WTC11 (cell line): ENCODE measurements around the gene SLC25A26. TPM values are rescaled to one million over a fixed set of nuclear protein-coding genes. Genes with fewer than 3 reads are reported as not detected.

Experiments used
- ATAC-seq: fragments of 200-7000 bp; cut with Tn5 transposase; 2 replicates; pipeline ENCODE4 v1.10.0; 2021; ENCODE audit warnings: mild to moderate bottlenecking, moderate library complexity
- CTCF ChIA-PET: fragments of 300-600 bp; sonication (Branson Sonifier 250); formaldehyde crosslinking; loops from one replicate; lab custom pipeline; 2021; ENCODE audit warnings: antibody characterized with exemption; lab: Charles Lee
- POLR2A ChIA-PET: fragments of 350-600 bp; sonication (Branson Sonifier 250); formaldehyde crosslinking; loops from one replicate; lab custom pipeline; 2021; ENCODE audit warnings: antibody characterized with exemption; lab: Charles Lee
- DNase-seq: peaks from one replicate; pipeline ENCODE4 v3.0.0; 2021; ENCODE audit warnings: low spot score
- H3K27ac Mint-ChIP-seq: 2 replicates; pipeline ENCODE4 v1.8.0; 2021; ENCODE audit warnings: mixed read lengths
- H3K27me3 Mint-ChIP-seq: 2 replicates; pipeline ENCODE4 v1.8.0; 2021; ENCODE audit warnings: low read depth, mild to moderate bottlenecking, moderate library complexity, mixed read lengths
- H3K36me3 Mint-ChIP-seq: 2 replicates; pipeline ENCODE4 v1.8.0; 2021; ENCODE audit warnings: mixed read lengths
- H3K4me1 Mint-ChIP-seq: 2 replicates; pipeline ENCODE4 v1.8.0; 2022; ENCODE audit warnings: mixed read lengths
- H3K4me3 Mint-ChIP-seq: 2 replicates; pipeline ENCODE4 v1.8.0; 2021; ENCODE audit warnings: mild to moderate bottlenecking, moderate library complexity, mixed read lengths
- H3K9me3 Mint-ChIP-seq: 2 replicates; pipeline ENCODE4 v1.8.0; 2021; ENCODE audit warnings: mixed read lengths
- CBFB ChIP-seq: sonication (generic); formaldehyde crosslinking; IDR thresholded peaks from 2 replicates; pipeline ENCODE4 v1.8.1; 2022; ENCODE audit warnings: mild to moderate bottlenecking, low read depth, missing genetic modification reagents
- CREM ChIP-seq: sonication (generic); formaldehyde crosslinking; IDR thresholded peaks from 2 replicates; pipeline ENCODE4 v1.8.1; 2022; ENCODE audit warnings: mild to moderate bottlenecking, missing genetic modification reagents, moderate library complexity
- EMX1 ChIP-seq: fragments of 250-450 bp; sonication (Bioruptor Pico); IDR thresholded peaks from 2 replicates; pipeline ENCODE4 v1.8.0; 2021; ENCODE audit warnings: mild to moderate bottlenecking
- HMGA2 ChIP-seq: fragments of 250-450 bp; sonication (Bioruptor Pico); IDR thresholded peaks from 2 replicates; pipeline ENCODE4 v1.4.0; 2021; ENCODE audit warnings: mild to moderate bottlenecking, moderate library complexity
- NFATC4 ChIP-seq: fragments of 250-450 bp; sonication (Bioruptor Pico); IDR thresholded peaks from 2 replicates; pipeline ENCODE4 v1.9.0; 2021; ENCODE audit warnings: mild to moderate bottlenecking
- RELA ChIP-seq: sonication (generic); formaldehyde crosslinking; IDR thresholded peaks from 2 replicates; pipeline ENCODE4 v1.8.1; 2022; ENCODE audit warnings: missing genetic modification reagents, mild to moderate bottlenecking, borderline replicate concordance
- RORB ChIP-seq: fragments of 250-450 bp; sonication (Bioruptor Pico); IDR thresholded peaks from 2 replicates; pipeline ENCODE4 v1.9.0; 2021; ENCODE audit warnings: mild to moderate bottlenecking
- SMAD3 ChIP-seq: sonication (generic); formaldehyde crosslinking; IDR thresholded peaks from 2 replicates; pipeline ENCODE4 v1.8.0; 2022; ENCODE audit warnings: missing genetic modification reagents, mild to moderate bottlenecking, borderline replicate concordance
- SOX15 ChIP-seq: fragments of 250-450 bp; sonication (Bioruptor Pico); IDR thresholded peaks from 2 replicates; pipeline ENCODE4 v1.9.0; 2021; ENCODE audit warnings: mild to moderate bottlenecking
- TCF7 ChIP-seq: sonication (generic); formaldehyde crosslinking; IDR thresholded peaks from 2 replicates; pipeline ENCODE4 v1.8.0; 2022; ENCODE audit warnings: mild to moderate bottlenecking, low read depth, missing genetic modification reagents, moderate library complexity
- ZNF121 ChIP-seq: sonication (generic); formaldehyde crosslinking; IDR thresholded peaks from 2 replicates; pipeline ENCODE4 v1.8.0; 2023; ENCODE audit warnings: missing genetic modification reagents
- ZNF138 ChIP-seq: sonication (generic); formaldehyde crosslinking; conservative IDR thresholded peaks from 2 replicates; pipeline ENCODE4 v1.8.1; 2022; ENCODE audit warnings: mild to moderate bottlenecking, moderate library complexity, missing genetic modification reagents
- ZNF219 ChIP-seq: sonication (generic); formaldehyde crosslinking; IDR thresholded peaks from 2 replicates; pipeline ENCODE4 v1.8.0; 2023; ENCODE audit warnings: missing genetic modification reagents, mild to moderate bottlenecking, borderline replicate concordance
- total RNA-seq: library from RNA; stranded (reverse); gene quantifications from 3 replicates; pipeline ENCODE4 v1.2.3, GENCODE V29; 2021
- TF ChIP-seq, protein P1 (sequence below): sonication (generic); formaldehyde crosslinking; IDR thresholded peaks from 2 replicates; pipeline ENCODE4 v1.8.1; 2023; ENCODE audit warnings: mild to moderate bottlenecking, missing genetic modification reagents, moderate library complexity
- TF ChIP-seq, protein P2 (sequence below): fragments of 250-450 bp; sonication (Bioruptor Pico); IDR thresholded peaks from 2 replicates; pipeline ENCODE4 v1.9.0; 2021; ENCODE audit warnings: mild to moderate bottlenecking
- TF ChIP-seq, protein P3 (sequence below): sonication (generic); formaldehyde crosslinking; IDR thresholded peaks from 2 replicates; pipeline ENCODE4 v1.8.1; 2022; ENCODE audit warnings: mild to moderate bottlenecking, missing genetic modification reagents, moderate library complexity, borderline replicate concordance
- TF ChIP-seq, protein P4 (sequence below): fragments of 250-450 bp; sonication (Bioruptor Pico); IDR thresholded peaks from 2 replicates; pipeline ENCODE4 v1.8.0; 2021; ENCODE audit warnings: mild to moderate bottlenecking
- TF ChIP-seq, protein P5 (sequence below): sonication (generic); formaldehyde crosslinking; IDR thresholded peaks from 2 replicates; pipeline ENCODE4 v1.8.0; 2022; ENCODE audit warnings: mild to moderate bottlenecking, missing genetic modification reagents
- TF ChIP-seq, protein P6 (sequence below): sonication (generic); formaldehyde crosslinking; IDR thresholded peaks from 2 replicates; pipeline ENCODE4 v1.8.1; 2023; ENCODE audit warnings: mild to moderate bottlenecking, moderate library complexity, missing genetic modification reagents
- TF ChIP-seq, protein P7 (sequence below): sonication (generic); formaldehyde crosslinking; IDR thresholded peaks from 2 replicates; pipeline ENCODE4 v1.8.1; 2022; ENCODE audit warnings: low read depth, mild to moderate bottlenecking, moderate library complexity, missing genetic modification reagents, borderline replicate concordance
- TF ChIP-seq, protein P8 (sequence below): sonication (generic); formaldehyde crosslinking; IDR thresholded peaks from 2 replicates; pipeline ENCODE4 v1.8.0; 2022; ENCODE audit warnings: mild to moderate bottlenecking, missing genetic modification reagents

SLC25A26 gene
- total RNA-seq, 1 experiment from 2014 or later: 29.1 TPM

DNA sequence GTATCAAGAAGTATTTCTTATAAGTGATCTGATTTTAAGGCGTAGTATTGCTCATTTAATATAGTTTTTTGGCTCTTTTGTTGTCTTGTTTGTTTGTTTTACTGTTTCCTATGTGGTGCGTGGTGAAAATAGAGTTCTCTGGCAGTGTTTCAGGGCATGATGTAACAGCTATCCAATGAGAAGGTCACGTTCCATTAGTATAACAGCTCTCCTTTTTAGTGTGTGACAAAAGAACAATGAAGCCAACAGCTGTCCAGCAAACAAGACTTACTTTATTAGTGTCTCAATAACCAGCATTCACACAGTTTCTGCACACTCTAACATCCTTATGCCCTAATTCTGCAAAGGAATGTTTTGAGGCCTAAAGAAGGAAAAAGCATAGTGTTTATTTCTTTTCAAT is 127.9 kb downstream of the SLC25A26 start:
- ATAC-seq (no peak), DNase-seq (no peak)
- Mint-ChIP-seq H3K27ac (no peak overlapping the region), H3K4me1 (peaks cover 17% of the 10 kb centered on the region), H3K36me3 (peaks cover 7% of the 10 kb centered on the region), H3K4me3 (no peak overlapping the region), H3K27me3 (no peaks in the 10 kb centered on the region), H3K9me3 (peaks cover 5% of the 10 kb centered on the region)
- CTCF ChIA-PET: interaction anchor here (0.7 kb wide), 1 partner anchor 30 kb away, joined by 3 read pairs; no protein-coding TSS in a partner anchor
- POLR2A ChIA-PET: no interaction called here
- TF ChIP-seq, protein P1, sequence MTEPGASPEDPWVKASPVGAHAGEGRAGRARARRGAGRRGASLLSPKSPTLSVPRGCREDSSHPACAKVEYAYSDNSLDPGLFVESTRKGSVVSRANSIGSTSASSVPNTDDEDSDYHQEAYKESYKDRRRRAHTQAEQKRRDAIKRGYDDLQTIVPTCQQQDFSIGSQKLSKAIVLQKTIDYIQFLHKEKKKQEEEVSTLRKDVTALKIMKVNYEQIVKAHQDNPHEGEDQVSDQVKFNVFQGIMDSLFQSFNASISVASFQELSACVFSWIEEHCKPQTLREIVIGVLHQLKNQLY (CRISPR knock-in tag): no peak
- TF ChIP-seq, protein P2, sequence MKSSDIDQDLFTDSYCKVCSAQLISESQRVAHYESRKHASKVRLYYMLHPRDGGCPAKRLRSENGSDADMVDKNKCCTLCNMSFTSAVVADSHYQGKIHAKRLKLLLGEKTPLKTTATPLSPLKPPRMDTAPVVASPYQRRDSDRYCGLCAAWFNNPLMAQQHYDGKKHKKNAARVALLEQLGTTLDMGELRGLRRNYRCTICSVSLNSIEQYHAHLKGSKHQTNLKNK: no peak
- TF ChIP-seq ZNF138 (CRISPR knock-in tag) (no peak), HMGA2 (no peak), CREM (no peak), ZNF121 (no peak), RORB (no peak), SOX15 (no peak), ZNF219 (CRISPR knock-in tag) (no peak)
- TF ChIP-seq, protein P3, sequence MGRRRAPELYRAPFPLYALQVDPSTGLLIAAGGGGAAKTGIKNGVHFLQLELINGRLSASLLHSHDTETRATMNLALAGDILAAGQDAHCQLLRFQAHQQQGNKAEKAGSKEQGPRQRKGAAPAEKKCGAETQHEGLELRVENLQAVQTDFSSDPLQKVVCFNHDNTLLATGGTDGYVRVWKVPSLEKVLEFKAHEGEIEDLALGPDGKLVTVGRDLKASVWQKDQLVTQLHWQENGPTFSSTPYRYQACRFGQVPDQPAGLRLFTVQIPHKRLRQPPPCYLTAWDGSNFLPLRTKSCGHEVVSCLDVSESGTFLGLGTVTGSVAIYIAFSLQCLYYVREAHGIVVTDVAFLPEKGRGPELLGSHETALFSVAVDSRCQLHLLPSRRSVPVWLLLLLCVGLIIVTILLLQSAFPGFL: no peak
- TF ChIP-seq, protein P4, sequence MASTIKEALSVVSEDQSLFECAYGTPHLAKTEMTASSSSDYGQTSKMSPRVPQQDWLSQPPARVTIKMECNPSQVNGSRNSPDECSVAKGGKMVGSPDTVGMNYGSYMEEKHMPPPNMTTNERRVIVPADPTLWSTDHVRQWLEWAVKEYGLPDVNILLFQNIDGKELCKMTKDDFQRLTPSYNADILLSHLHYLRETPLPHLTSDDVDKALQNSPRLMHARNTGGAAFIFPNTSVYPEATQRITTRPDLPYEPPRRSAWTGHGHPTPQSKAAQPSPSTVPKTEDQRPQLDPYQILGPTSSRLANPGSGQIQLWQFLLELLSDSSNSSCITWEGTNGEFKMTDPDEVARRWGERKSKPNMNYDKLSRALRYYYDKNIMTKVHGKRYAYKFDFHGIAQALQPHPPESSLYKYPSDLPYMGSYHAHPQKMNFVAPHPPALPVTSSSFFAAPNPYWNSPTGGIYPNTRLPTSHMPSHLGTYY (CRISPR knock-in tag): no peak

DNA sequence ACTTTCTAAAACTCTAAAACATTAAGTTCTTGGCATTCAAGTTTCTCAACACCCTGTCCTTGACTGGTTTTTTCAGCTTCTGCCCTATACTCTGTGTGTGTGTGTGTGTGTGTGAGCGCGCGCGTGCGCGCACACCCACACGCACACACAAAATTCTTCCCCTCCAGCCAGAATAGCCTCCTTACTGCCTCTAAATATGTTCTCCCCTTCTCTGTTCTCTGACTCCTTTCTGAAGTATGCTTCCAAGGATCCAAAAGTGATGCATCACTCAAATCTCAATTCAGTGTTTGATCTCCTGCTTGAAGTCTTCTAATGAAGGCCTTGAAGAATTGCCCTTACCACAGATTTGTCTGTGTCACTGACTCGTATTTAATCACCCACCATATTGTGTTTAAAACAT is 129.8 kb downstream of the SLC25A26 start:
- TF ChIP-seq, protein P5, sequence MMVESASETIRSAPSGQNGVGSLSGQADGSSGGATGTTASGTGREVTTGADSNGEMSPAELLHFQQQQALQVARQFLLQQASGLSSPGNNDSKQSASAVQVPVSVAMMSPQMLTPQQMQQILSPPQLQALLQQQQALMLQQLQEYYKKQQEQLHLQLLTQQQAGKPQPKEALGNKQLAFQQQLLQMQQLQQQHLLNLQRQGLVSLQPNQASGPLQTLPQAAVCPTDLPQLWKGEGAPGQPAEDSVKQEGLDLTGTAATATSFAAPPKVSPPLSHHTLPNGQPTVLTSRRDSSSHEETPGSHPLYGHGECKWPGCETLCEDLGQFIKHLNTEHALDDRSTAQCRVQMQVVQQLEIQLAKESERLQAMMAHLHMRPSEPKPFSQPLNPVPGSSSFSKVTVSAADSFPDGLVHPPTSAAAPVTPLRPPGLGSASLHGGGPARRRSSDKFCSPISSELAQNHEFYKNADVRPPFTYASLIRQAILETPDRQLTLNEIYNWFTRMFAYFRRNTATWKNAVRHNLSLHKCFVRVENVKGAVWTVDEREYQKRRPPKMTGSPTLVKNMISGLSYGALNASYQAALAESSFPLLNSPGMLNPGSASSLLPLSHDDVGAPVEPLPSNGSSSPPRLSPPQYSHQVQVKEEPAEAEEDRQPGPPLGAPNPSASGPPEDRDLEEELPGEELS: no peak
- TF ChIP-seq SOX15: no peak
- TF ChIP-seq SMAD3: no peak
- TF ChIP-seq, protein P6, sequence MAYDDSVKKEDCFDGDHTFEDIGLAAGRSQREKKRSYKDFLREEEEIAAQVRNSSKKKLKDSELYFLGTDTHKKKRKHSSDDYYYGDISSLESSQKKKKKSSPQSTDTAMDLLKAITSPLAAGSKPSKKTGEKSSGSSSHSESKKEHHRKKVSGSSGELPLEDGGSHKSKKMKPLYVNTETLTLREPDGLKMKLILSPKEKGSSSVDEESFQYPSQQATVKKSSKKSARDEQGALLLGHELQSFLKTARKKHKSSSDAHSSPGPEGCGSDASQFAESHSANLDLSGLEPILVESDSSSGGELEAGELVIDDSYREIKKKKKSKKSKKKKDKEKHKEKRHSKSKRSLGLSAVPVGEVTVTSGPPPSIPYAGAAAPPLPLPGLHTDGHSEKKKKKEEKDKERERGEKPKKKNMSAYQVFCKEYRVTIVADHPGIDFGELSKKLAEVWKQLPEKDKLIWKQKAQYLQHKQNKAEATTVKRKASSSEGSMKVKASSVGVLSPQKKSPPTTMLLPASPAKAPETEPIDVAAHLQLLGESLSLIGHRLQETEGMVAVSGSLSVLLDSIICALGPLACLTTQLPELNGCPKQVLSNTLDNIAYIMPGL: no peak
- TF ChIP-seq NFATC4: no peak
- TF ChIP-seq, protein P7, sequence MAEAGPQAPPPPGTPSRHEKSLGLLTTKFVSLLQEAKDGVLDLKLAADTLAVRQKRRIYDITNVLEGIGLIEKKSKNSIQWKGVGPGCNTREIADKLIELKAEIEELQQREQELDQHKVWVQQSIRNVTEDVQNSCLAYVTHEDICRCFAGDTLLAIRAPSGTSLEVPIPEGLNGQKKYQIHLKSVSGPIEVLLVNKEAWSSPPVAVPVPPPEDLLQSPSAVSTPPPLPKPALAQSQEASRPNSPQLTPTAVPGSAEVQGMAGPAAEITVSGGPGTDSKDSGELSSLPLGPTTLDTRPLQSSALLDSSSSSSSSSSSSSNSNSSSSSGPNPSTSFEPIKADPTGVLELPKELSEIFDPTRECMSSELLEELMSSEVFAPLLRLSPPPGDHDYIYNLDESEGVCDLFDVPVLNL: no peak
- TF ChIP-seq TCF7: no peak
- TF ChIP-seq CBFB: no peak
- TF ChIP-seq, protein P8, sequence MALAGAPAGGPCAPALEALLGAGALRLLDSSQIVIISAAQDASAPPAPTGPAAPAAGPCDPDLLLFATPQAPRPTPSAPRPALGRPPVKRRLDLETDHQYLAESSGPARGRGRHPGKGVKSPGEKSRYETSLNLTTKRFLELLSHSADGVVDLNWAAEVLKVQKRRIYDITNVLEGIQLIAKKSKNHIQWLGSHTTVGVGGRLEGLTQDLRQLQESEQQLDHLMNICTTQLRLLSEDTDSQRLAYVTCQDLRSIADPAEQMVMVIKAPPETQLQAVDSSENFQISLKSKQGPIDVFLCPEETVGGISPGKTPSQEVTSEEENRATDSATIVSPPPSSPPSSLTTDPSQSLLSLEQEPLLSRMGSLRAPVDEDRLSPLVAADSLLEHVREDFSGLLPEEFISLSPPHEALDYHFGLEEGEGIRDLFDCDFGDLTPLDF (CRISPR knock-in tag): no peak
- TF ChIP-seq, protein P3: no peak
- TF ChIP-seq, protein P4 (CRISPR knock-in tag): no peak
- no peak for TF ChIP-seq RELA (CRISPR knock-in tag)
- no peak for TF ChIP-seq EMX1 (CRISPR knock-in tag)
- Mint-ChIP-seq H3K27ac (no peak overlapping the region), H3K4me3 (no peak overlapping the region), H3K36me3 (peaks cover 7% of the 10 kb centered on the region), H3K9me3 (peaks cover 5% of the 10 kb centered on the region), H3K4me1 (peaks cover 9% of the 10 kb centered on the region), H3K27me3 (no peaks in the 10 kb centered on the region)
- DNase-seq: no peak
- no peak for ATAC-seq
- ChIA-PET POLR2A (no interaction called here), CTCF (no interaction called here)
